DOHH2 (cell line): ENCODE results near the gene EDN1.

Source experiments
- CTCF ChIP-seq: fragments of 200-600 bp; sonication (generic); IDR thresholded peaks from one replicate; pipeline ENCODE4 v1.5.1; 2014; ENCODE audit warnings: antibody characterized with exemption, mild to moderate bottlenecking, low read depth, low read length; ENCODE audit not compliant: poor library complexity, severe bottlenecking
- EZH2phosphoT487 ChIP-seq: fragments of 200-600 bp; sonication (generic); IDR thresholded peaks from 2 replicates; pipeline ENCODE4 v1.6.1; 2017; ENCODE audit warnings: borderline replicate concordance, mild to moderate bottlenecking, antibody characterized with exemption, low read length, moderate library complexity, mixed read lengths

GRCh38 chr6:12277386-12277785 lies 12.8 kb upstream of the EDN1 start:
- TF ChIP-seq CTCF (no peak), EZH2phosphoT487 (no peak)
